ENCODE measurements around the gene SLC22A14.

The SLC22A14 gene

GRCh38 chr3:38257583-38257982, 24.5 kb upstream of the SLC22A14 start:
- H3K36me3 ChIP-seq (ENCODE audit: control insufficient read depth, insufficient read depth, low read length): peaks cover 5% of the 10 kb centered on the region; the same call in 1 of the 2 replicates
- no peaks in the 10 kb centered on the region for H3K27me3 ChIP-seq (replicated peaks; ENCODE audit: control insufficient read depth, insufficient read depth, low read length)
- TF ChIP-seq CTCF (IDR thresholded peaks at IDR 0.05; ENCODE audit: insufficient read depth, low read length, poor library complexity, severe bottlenecking): no peak
- no peak overlapping the region for H3K4me3 ChIP-seq (replicated peaks; ENCODE audit: low read depth, low read length)
- no peak for DNase-seq (ENCODE audit: extremely low read depth, insufficient read length)

GRCh38 chr3:38260474-38260873, 21.6 kb upstream of the SLC22A14 start:
- H3K27me3 ChIP-seq (replicated peaks; ENCODE audit: control insufficient read depth, insufficient read depth, low read length): no peaks in the 10 kb centered on the region
- no peaks in the 10 kb centered on the region for H3K36me3 ChIP-seq (ENCODE audit: control insufficient read depth, insufficient read depth, low read length)
- TF ChIP-seq CTCF (IDR thresholded peaks at IDR 0.05; ENCODE audit: insufficient read depth, low read length, poor library complexity, severe bottlenecking): no peak
- no peak overlapping the region for H3K4me3 ChIP-seq (replicated peaks; ENCODE audit: low read depth, low read length)
- DNase-seq (ENCODE audit: extremely low read depth, insufficient read length): no peak

GRCh38 chr3:38264353-38264771, 17.7 kb upstream of the SLC22A14 start:
- no peaks in the 10 kb centered on the region for H3K36me3 ChIP-seq (ENCODE audit: control insufficient read depth, insufficient read depth, low read length)
- no peak for TF ChIP-seq CTCF (IDR thresholded peaks at IDR 0.05; ENCODE audit: insufficient read depth, low read length, poor library complexity, severe bottlenecking)
- H3K27me3 ChIP-seq (replicated peaks; ENCODE audit: control insufficient read depth, insufficient read depth, low read length): no peaks in the 10 kb centered on the region
- no peak for DNase-seq (ENCODE audit: extremely low read depth, insufficient read length)
- no peak overlapping the region for H3K4me3 ChIP-seq (replicated peaks; ENCODE audit: low read depth, low read length)

- no peak for DNase-seq (ENCODE audit: extremely low read depth, insufficient read length)
- H3K27me3 ChIP-seq (replicated peaks; ENCODE audit: control insufficient read depth, insufficient read depth, low read length): no peaks in the 10 kb centered on the region
- no peaks in the 10 kb centered on the region for H3K36me3 ChIP-seq (ENCODE audit: control insufficient read depth, insufficient read depth, low read length)
- no peak overlapping the region for H3K4me3 ChIP-seq (replicated peaks; ENCODE audit: low read depth, low read length)
- TF ChIP-seq CTCF (IDR thresholded peaks at IDR 0.05; ENCODE audit: insufficient read depth, low read length, poor library complexity, severe bottlenecking): no peak
Measured at GRCh38 chr3:38264779-38265178, 17.3 kb upstream of the SLC22A14 start.

- Histone ChIP-seq H3K36me3 (ENCODE audit: control insufficient read depth, insufficient read depth, low read length) (no peaks in the 10 kb centered on the region), H3K4me3 (replicated peaks; ENCODE audit: low read depth, low read length) (no peak within 1 kb of the TSS), H3K27me3 (replicated peaks; ENCODE audit: control insufficient read depth, insufficient read depth, low read length) (no peaks in the 10 kb centered on the region)
- DNase-seq (ENCODE audit: extremely low read depth, insufficient read length): no peak
- TF ChIP-seq CTCF (IDR thresholded peaks at IDR 0.05; ENCODE audit: insufficient read depth, low read length, poor library complexity, severe bottlenecking): no peak
Measured at GRCh38 chr3:38265604-38266307, 16.3 kb upstream of the SLC22A14 start, which contains the start of gene SLC22A13. SLC22A13 (plus strand) TSS chr3:38265812; CDS start chr3:38265861, 49 bp downstream.
